GM13977 (cell line): ENCODE data around the gene NLN.
"Not testable (repeated sequence)": the region's sequence is repeated elsewhere in the genome, so short reads cannot be mapped to it uniquely, and the experiment has no call there.

Experiments used
- DNase-seq: peaks from one replicate; pipeline ENCODE4 v3.0.0; 2012; ENCODE audit warnings: low spot score
- in situ Hi-C: fragments of 300-500 bp; cut with MboI; formaldehyde crosslinking; loops from one replicate; pipeline ENCODE4 v1.12.0; 2022; ENCODE audit warnings: low sequenced_read_pairs, low pct_unique_long_range_greater_than_20kb, mixed read lengths, inconsistent platforms; ENCODE audit not compliant: unreplicated experiment
- TF ChIP-seq, protein P1 (sequence below): IDR thresholded peaks from 2 replicates; pipeline ENCODE4 v1.5.1; 2012; ENCODE audit warnings: mild to moderate bottlenecking, control low read depth; ENCODE audit not compliant: insufficient read depth; ENCODE audit errors: extremely low read depth, missing control alignments

The NLN gene

DNA sequence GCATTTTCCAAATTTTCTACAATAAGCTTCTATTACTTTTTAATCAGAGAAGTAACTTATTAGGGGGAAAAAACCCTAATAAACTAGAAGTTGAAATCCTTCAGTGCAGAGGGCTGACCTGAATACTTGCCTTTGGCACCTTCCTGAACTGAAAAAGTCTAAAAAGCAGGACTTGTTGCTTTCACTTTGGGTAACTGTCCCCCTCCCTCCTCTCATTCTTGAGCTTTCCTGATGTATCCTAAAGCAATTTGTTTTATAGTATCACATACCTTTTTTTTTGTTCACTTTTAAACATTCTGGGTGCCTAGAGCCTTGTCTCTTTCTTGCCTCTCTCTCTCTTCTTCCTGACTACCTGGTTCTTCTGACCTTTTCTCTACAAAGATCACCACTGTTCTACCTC is 140.4 kb downstream of the NLN start:
- TF ChIP-seq, protein P1, sequence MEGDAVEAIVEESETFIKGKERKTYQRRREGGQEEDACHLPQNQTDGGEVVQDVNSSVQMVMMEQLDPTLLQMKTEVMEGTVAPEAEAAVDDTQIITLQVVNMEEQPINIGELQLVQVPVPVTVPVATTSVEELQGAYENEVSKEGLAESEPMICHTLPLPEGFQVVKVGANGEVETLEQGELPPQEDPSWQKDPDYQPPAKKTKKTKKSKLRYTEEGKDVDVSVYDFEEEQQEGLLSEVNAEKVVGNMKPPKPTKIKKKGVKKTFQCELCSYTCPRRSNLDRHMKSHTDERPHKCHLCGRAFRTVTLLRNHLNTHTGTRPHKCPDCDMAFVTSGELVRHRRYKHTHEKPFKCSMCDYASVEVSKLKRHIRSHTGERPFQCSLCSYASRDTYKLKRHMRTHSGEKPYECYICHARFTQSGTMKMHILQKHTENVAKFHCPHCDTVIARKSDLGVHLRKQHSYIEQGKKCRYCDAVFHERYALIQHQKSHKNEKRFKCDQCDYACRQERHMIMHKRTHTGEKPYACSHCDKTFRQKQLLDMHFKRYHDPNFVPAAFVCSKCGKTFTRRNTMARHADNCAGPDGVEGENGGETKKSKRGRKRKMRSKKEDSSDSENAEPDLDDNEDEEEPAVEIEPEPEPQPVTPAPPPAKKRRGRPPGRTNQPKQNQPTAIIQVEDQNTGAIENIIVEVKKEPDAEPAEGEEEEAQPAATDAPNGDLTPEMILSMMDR = no peak
- in situ Hi-C loops = no loop called here
- DNase-seq = no peak

DNA sequence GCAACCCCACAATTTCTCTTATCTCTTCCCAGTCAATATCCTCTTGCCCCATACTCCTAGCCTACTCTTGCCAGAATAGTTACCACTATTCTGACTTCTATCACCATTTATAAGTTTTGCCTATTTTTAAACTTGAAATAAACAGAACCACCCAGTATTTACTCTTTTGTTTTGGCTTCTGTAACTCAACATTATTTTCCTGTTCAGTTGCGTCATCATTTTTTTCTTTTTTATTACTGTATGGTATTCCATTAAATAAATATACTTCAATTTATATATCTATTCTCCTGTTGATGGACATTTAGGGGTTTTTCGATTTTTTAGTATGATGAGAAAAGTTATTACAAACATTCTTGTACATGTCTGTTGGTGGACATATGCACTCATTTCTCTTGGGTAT is 141.7 kb downstream of the NLN start:
- in situ Hi-C loops = no loop called here
- no peak for DNase-seq
- TF ChIP-seq, protein P1 = no peak

DNA sequence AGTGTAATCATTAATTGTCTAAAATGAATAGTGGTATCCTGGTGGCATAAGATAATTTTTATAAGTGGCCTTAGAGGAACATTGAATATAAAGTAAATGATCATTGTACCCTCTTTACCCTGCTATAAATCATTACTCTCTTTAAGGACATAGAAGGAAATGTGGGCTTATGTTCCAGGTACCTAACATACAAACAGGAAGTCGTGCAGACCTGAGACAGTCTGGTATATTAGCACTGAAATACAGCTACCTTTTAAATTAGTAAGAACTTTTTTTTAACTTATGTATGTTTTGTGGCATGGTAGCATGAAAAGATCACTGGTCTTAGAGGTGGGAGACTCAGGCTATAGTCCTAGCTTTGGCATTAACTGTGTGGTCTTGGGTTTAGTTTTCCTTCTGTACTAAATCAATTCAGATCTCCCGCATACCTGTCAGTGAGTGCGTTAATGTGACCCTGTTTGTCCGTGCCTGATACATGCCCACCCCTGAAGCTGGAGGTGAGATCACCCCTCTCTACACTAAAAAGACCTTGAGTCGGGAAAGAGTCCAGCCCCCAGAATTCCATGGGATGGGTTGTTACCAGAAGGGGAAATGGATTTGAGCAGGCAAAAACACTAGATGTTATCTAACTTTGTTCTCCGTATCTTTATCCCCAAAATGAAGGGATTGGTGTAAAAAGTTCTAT is 145.0 kb downstream of the NLN start:
- DNase-seq = no peak
- TF ChIP-seq, protein P1 = no peak
- in situ Hi-C loops = no loop called here

DNA sequence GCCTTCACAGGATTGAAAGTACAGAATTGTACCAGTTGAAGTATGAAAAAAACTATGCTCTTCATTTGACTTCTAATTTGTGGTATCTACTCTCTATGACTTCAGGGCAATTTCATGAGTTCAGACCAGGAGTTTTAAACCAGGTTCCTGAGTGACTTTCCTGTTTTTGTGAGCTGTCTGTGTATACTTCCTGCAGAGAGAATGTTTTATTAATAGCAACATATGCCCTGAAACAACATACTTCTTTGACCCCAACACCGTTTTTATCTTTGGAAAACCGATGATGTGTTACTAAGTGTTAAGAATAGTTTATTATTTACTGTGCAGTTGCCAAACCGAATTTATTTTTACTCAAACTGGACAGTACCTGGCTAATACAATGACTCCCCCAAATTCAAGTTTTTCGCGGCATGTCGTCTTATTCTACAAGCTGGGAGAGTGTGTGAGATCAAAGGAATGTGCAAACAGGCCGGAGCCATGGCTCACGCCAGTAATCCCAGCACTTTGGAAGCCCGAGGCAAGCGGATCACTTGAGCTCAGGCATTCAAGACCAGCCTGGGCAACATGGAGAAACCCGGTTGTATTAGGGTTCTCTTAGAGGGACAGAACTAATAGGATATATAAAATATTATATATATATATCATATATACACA is 145.7 kb downstream of the NLN start:
- in situ Hi-C loops = no loop called here
- TF ChIP-seq, protein P1 = no peak

DNA sequence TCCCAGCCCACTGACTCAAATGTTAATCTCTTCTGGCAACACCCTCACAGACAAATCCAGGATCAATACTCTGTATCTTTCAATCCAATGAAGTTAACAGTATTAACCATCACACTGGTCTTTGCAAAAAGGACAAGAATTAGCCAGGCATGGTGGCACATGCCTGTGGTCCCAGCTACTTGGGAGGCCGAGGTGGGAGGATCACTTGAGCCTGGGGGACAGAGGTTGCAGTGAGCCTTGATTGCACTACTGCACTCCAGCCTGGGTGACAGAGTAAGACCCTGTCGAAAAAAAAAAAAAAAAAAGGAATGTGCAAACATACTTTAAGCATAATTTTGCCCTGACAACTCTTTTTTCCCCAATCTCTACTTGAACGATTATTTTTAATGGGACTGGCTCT is 146.5 kb downstream of the NLN start:
- no peak for DNase-seq
- TF ChIP-seq, protein P1 = no peak
- in situ Hi-C loops = no loop called here

More for the DNA sequence above, 145.7 kb downstream of the NLN start:
- DNase-seq = no peak

DNA sequence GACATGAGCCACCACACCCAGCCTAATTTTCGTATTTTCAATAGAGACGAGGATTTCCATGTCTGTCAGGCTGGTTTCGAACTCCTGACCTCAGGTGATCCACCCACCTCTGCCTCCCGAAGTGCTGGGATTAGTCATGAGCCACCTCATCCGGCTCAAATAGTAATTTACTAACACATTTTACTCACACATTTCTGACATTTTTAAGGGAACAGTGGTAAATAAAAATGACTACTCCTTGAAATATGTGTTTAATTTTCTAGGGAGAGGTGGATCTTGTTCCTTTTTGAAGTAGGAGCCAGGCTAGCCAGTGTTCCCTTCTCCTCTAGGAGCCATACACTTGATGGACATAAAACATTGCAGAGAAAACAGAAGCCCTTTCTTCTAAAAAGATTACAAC is 149.2 kb downstream of the NLN start:
- in situ Hi-C loops = no loop called here
- DNase-seq = no peak
- TF ChIP-seq, protein P1 = no peak

DNA sequence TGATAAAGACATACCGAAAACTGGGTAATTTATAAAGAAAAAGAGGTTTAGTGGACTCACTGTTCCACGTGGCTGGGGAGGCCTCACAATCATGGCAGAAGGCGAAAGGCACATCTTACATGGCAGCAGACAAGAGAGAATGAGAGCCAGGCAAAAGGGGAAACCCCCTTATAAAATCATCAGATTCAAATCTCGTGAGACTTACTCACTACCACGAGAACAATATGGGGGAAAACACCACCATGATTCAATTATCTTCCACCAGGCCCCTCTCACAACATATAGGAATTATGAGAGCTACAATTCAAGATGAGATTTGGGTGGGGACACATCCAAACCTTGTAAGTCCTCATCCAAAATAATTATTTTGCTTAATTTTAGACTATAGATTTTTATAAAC is 149.8 kb downstream of the NLN start:
- DNase-seq, in situ Hi-C loops: not testable (repeated sequence)
